H9 (cell line): ENCODE results near the gene NBEAL1. TPM values are rescaled to one million over a fixed set of nuclear protein-coding genes. Genes with fewer than 3 reads are reported as not detected.

Experiments used
- DNase-seq: peaks from one replicate; pipeline ENCODE4 v3.0.0-alpha.2; 2017
- H2AFZ ChIP-seq: one replicate; pipeline ENCODE4 v1.6.1; 2013; ENCODE audit warnings: mild to moderate bottlenecking, low read length, control low read depth, moderate library complexity
- H2AK5ac ChIP-seq: 2 replicates; pipeline ENCODE4 v1.6.1; 2013; ENCODE audit warnings: low read length, control low read depth, mixed read lengths; ENCODE audit not compliant: insufficient read length
- H2BK120ac ChIP-seq: one replicate; pipeline ENCODE4 v1.6.1; 2013; ENCODE audit warnings: low read depth, mild to moderate bottlenecking, low read length, control low read depth, inconsistent platforms; ENCODE audit not compliant: poor library complexity, severe bottlenecking
- H2BK12ac ChIP-seq: 2 replicates; pipeline ENCODE4 v1.6.1; 2013; ENCODE audit warnings: low read length, control low read depth, mixed read lengths, low read depth; ENCODE audit not compliant: insufficient read length
- H2BK15ac ChIP-seq: 2 replicates; pipeline ENCODE4 v1.6.1; 2013; ENCODE audit warnings: low read depth, low read length, control low read depth
- H2BK20ac ChIP-seq: one replicate; pipeline ENCODE4 v1.6.1; 2013; ENCODE audit warnings: low read depth, mild to moderate bottlenecking, low read length, control low read depth, inconsistent platforms; ENCODE audit not compliant: poor library complexity, severe bottlenecking
- H2BK5ac ChIP-seq: 2 replicates; pipeline ENCODE4 v1.6.1; 2013; ENCODE audit warnings: low read length, control low read depth, mixed read lengths; ENCODE audit not compliant: insufficient read length
- H3K14ac ChIP-seq: 2 replicates; pipeline ENCODE4 v1.6.1; 2013; ENCODE audit warnings: low read length, control low read depth; ENCODE audit not compliant: insufficient read depth
- H3K18ac ChIP-seq: 2 replicates; pipeline ENCODE4 v1.6.1; 2013; ENCODE audit warnings: low read depth, mild to moderate bottlenecking, mixed read lengths, low read length, control low read depth; ENCODE audit not compliant: insufficient read length
- H3K23ac ChIP-seq: 2 replicates; pipeline ENCODE4 v1.6.1; 2013; ENCODE audit warnings: low read length, control low read depth, mixed read lengths, low read depth; ENCODE audit not compliant: insufficient read length
- H3K23me2 ChIP-seq: 2 replicates; pipeline ENCODE4 v1.6.1; 2013; ENCODE audit warnings: low read depth, mild to moderate bottlenecking, mixed read lengths, low read length, control low read depth; ENCODE audit not compliant: insufficient read length, poor library complexity, severe bottlenecking
- H3K27ac ChIP-seq: 2 replicates; pipeline ENCODE4 v1.5.1; 2013; ENCODE audit warnings: low read length, control low read depth, mixed read lengths, low read depth; ENCODE audit not compliant: insufficient read length
- H3K27me3 ChIP-seq: 2 replicates; pipeline ENCODE4 v1.6.1; 2013; ENCODE audit warnings: low read length, control low read depth, inconsistent platforms; ENCODE audit not compliant: insufficient read depth
- H3K4ac ChIP-seq: 2 replicates; pipeline ENCODE4 v1.6.1; 2013; ENCODE audit warnings: low read depth, mild to moderate bottlenecking, control low read depth, inconsistent platforms, low read length, moderate library complexity
- H3K4me1 ChIP-seq: 2 replicates; pipeline ENCODE4 v1.6.1; 2013; ENCODE audit warnings: low read length, control low read depth, inconsistent platforms; ENCODE audit not compliant: insufficient read depth
- H3K4me2 ChIP-seq: 2 replicates; pipeline ENCODE4 v1.6.1; 2013; ENCODE audit warnings: low read length, control low read depth, mixed read lengths; ENCODE audit not compliant: insufficient read length, insufficient read depth
- H3K56ac ChIP-seq: 2 replicates; pipeline ENCODE4 v1.6.1; 2013; ENCODE audit warnings: low read depth, mild to moderate bottlenecking, mixed read lengths, low read length, control low read depth; ENCODE audit not compliant: insufficient read length
- H3K79me1 ChIP-seq: 2 replicates; pipeline ENCODE4 v1.6.1; 2013; ENCODE audit warnings: low read depth, mild to moderate bottlenecking, moderate library complexity, low read length, control low read depth, inconsistent platforms; ENCODE audit not compliant: insufficient read depth, poor library complexity, severe bottlenecking
- H3K79me2 ChIP-seq: 2 replicates; pipeline ENCODE4 v1.6.1; 2013; ENCODE audit warnings: low read length, control low read depth, inconsistent platforms; ENCODE audit not compliant: insufficient read depth
- H3K9ac ChIP-seq: 2 replicates; pipeline ENCODE4 v1.6.1; 2013; ENCODE audit warnings: low read length, control low read depth, mixed read lengths; ENCODE audit not compliant: insufficient read length; ENCODE audit errors: extremely low read depth
- H3K9me3 ChIP-seq: one replicate; pipeline ENCODE4 v1.6.1; 2013; ENCODE audit warnings: low read depth, low read length, inconsistent platforms; ENCODE audit not compliant: control insufficient read depth
- H3T11ph ChIP-seq: one replicate; pipeline ENCODE4 v1.6.1; 2013; ENCODE audit warnings: mild to moderate bottlenecking, low read length, control low read depth, inconsistent platforms
- H4K20me1 ChIP-seq: one replicate; pipeline ENCODE4 v1.6.1; 2013; ENCODE audit not compliant: control insufficient read depth, insufficient read length, insufficient read depth
- H4K5ac ChIP-seq: 2 replicates; pipeline ENCODE4 v1.6.1; 2013; ENCODE audit warnings: low read depth, mild to moderate bottlenecking, mixed read lengths, low read length, control low read depth; ENCODE audit not compliant: insufficient read length
- H4K8ac ChIP-seq: replicated peaks from 2 replicates; pipeline ENCODE4 v1.6.1; 2013; ENCODE audit warnings: low read length, control low read depth, mixed read lengths, low read depth; ENCODE audit not compliant: insufficient read length
- H4K91ac ChIP-seq: 2 replicates; pipeline ENCODE4 v1.6.1; 2013; ENCODE audit warnings: low read depth, mild to moderate bottlenecking, moderate library complexity, mixed read lengths, low read length, control low read depth; ENCODE audit not compliant: insufficient read length
- H3K27ac Mint-ChIP-seq, 3 experiments: 2 replicates in 2 of 3; 3 replicates in 1 of 3; pipeline ENCODE4 v1.8.0; 2020 to 2021; ENCODE audit warnings: mixed read lengths in 3 of 3, mild to moderate bottlenecking in 1 of 3, moderate library complexity in 1 of 3
- H3K27me3 Mint-ChIP-seq: 2 replicates; pipeline ENCODE4 v1.8.0; 2021; ENCODE audit warnings: low read depth, mild to moderate bottlenecking, moderate library complexity, mixed read lengths
- H3K36me3 Mint-ChIP-seq, 3 experiments: 2 replicates in 2 of 3; 3 replicates in 1 of 3; pipeline ENCODE4 v1.8.0; 2020 to 2021; ENCODE audit warnings: low read depth in 3 of 3, mixed read lengths in 3 of 3; ENCODE audit not compliant: insufficient read depth in 1 of 3
- H3K4me1 Mint-ChIP-seq, 2 experiments: 2 replicates each; pipeline ENCODE4 v1.8.0; 2020; ENCODE audit warnings: mixed read lengths in 2 of 2
- H3K4me3 Mint-ChIP-seq, 2 experiments: 2 replicates in 1 of 2; 3 replicates in 1 of 2; pipeline ENCODE4 v1.8.0; 2020 to 2021; ENCODE audit warnings: mild to moderate bottlenecking in 2 of 2, mixed read lengths in 2 of 2, moderate library complexity in 1 of 2
- H3K9me3 Mint-ChIP-seq, 2 experiments: 2 replicates in 1 of 2; 3 replicates in 1 of 2; pipeline ENCODE4 v1.8.0; 2020; ENCODE audit warnings: mild to moderate bottlenecking in 2 of 2, mixed read lengths in 2 of 2, moderate library complexity in 1 of 2
- CTCF ChIP-seq: fragments of 200-600 bp; sonication (generic); conservative IDR thresholded peaks from 3 replicates; pipeline ENCODE4 v1.8.0; 2021; ENCODE audit warnings: antibody characterized with exemption, mild to moderate bottlenecking
- WGBS: extraction: QIAGEN DNeasy Blood & Tissue Kit; methylation state at CpG from one replicate; pipeline ENCODE4 v1.1.7; 2013; ENCODE audit warnings: missing lambda C conversion rate, low lambda C conversion rate, mixed read lengths; ENCODE audit not compliant: insufficient read length; ENCODE audit errors: extremely low coverage; 5-methylcytosine and 5-hydroxymethylcytosine counted together
- total RNA-seq: library from RNA; stranded (reverse); gene quantifications from 2 replicates; pipeline ENCODE4 v1.2.1, GENCODE V29; 2021

NBEAL1 gene
- total RNA-seq, 1 experiment from 2014 or later = 10.1 TPM

- peaks cover 14 to 15% of the 10 kb centered on the region in 2 experiments for H3K4me1 Mint-ChIP-seq
- H2BK120ac ChIP-seq = no peak overlapping the region
- H3K27ac Mint-ChIP-seq = peak overlapping the region in 2 of 3 experiments; percentile 6 to 64; a peak in 2 of 7 replicates
- no peaks in the 10 kb centered on the region for H4K20me1 ChIP-seq
- H3K79me2 ChIP-seq = no peaks in the 10 kb centered on the region
- H3K4me1 ChIP-seq = no peaks in the 10 kb centered on the region
- H2BK15ac ChIP-seq = no peak overlapping the region
- H2BK5ac ChIP-seq = no peak overlapping the region
- no CpG with 5 or more reads among the region's 1 CpG for WGBS
- H3K27ac ChIP-seq = no peak overlapping the region
- H3K23ac ChIP-seq = no peak overlapping the region
- no peak overlapping the region for H3K18ac ChIP-seq
- H4K8ac ChIP-seq = no peak overlapping the region
- no peaks in the 10 kb centered on the region for H3K79me1 ChIP-seq
- H3K27me3 Mint-ChIP-seq = no peaks in the 10 kb centered on the region
- H3K4me2 ChIP-seq = no peak overlapping the region
- no peaks in the 10 kb centered on the region for H3K9me3 ChIP-seq
- H3K23me2 ChIP-seq = no peaks in the 10 kb centered on the region
- H3K4ac ChIP-seq = no peak overlapping the region
- no peak overlapping the region for H3K9ac ChIP-seq
- no peak overlapping the region for H2AFZ ChIP-seq
- no peak overlapping the region for H4K91ac ChIP-seq
- no peak overlapping the region for H3K4me3 Mint-ChIP-seq
- no peak overlapping the region for H3K14ac ChIP-seq
- H3K36me3 Mint-ChIP-seq = peaks cover 0 to 4% (median 0%) of the 10 kb centered on the region in 3 experiments; a peak in 1 of 7 replicates
- H2BK12ac ChIP-seq = no peak overlapping the region
- DNase-seq = no peak
- H2BK20ac ChIP-seq = no peak overlapping the region
- no peak overlapping the region for H4K5ac ChIP-seq
- H3K56ac ChIP-seq = no peak overlapping the region
- no peak overlapping the region for H2AK5ac ChIP-seq
- no peak overlapping the region for H3T11ph ChIP-seq
- 0 out of 3 replicates have a peak, but pooled peaks have one; percentile 30 for TF ChIP-seq CTCF
- no peaks in the 10 kb centered on the region for H3K9me3 Mint-ChIP-seq
- H3K27me3 ChIP-seq = no peaks in the 10 kb centered on the region
Measured at GRCh38 chr2:203122317-203122986, 107.8 kb downstream of the NBEAL1 start.
